Choroid plexus epithelial cell (primary cell): ENCODE measurements around the gene GJA5.

Experiments used
- DNase-seq: peaks from one replicate; pipeline ENCODE4 v3.0.0-alpha.2; 2010; ENCODE audit warnings: low read depth
- H3K4me3 ChIP-seq: 2 replicates; pipeline ENCODE4 v1.5.1; 2011; ENCODE audit warnings: low read depth, mild to moderate bottlenecking, control low read depth, low read length, moderate library complexity
- TF ChIP-seq, protein P1 (sequence below): conservative IDR thresholded peaks from 2 replicates; pipeline ENCODE4 v1.5.1; 2011; ENCODE audit warnings: low read depth, mild to moderate bottlenecking, control low read depth, inconsistent platforms, low read length, moderate library complexity

GJA5 gene

DNA sequence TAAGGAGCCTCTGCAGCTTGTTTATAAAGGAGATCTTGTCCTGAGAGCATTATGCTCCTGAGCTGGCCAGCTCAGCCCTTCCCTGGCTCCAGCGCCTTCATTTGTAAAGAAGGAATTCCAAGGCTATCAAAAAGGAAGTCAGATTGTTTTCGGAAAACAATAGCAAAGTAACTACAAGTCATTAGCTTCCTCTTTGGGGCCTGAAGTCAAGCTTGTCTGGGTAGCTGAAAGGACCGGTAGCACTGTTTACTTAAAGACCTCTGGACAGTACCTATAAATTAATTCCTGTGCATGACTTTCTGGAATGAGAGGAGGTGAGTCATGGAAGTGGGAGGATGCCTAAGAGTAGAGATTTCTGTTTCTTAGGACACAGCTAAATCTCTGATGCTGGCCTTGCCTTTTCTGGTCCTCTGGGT is 20.7 kb upstream of the GJA5 start:
- DNase-seq, result no peak
- no peak overlapping the region for H3K4me3 ChIP-seq
- TF ChIP-seq, protein P1, sequence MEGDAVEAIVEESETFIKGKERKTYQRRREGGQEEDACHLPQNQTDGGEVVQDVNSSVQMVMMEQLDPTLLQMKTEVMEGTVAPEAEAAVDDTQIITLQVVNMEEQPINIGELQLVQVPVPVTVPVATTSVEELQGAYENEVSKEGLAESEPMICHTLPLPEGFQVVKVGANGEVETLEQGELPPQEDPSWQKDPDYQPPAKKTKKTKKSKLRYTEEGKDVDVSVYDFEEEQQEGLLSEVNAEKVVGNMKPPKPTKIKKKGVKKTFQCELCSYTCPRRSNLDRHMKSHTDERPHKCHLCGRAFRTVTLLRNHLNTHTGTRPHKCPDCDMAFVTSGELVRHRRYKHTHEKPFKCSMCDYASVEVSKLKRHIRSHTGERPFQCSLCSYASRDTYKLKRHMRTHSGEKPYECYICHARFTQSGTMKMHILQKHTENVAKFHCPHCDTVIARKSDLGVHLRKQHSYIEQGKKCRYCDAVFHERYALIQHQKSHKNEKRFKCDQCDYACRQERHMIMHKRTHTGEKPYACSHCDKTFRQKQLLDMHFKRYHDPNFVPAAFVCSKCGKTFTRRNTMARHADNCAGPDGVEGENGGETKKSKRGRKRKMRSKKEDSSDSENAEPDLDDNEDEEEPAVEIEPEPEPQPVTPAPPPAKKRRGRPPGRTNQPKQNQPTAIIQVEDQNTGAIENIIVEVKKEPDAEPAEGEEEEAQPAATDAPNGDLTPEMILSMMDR, result no peak

DNA sequence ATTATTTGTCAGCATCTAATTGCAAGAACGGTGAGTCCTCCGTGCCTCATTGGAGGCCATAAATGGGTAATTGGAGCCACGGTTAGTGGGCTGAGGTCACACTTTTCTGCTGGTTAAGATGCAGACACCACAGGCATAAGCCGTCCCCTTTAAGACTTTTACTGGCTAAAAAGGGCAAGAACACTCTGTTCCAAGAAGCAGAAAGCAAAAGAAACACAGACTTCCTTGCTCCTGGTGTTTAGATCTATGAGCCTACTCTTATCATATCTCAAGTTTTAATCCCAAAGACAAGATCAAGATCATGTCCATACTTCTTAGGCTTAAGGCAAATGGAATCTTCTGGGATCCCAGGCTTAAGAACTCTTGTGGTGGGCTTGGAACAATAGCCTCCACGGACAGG is 17.3 kb upstream of the GJA5 start:
- TF ChIP-seq, protein P1, result no peak
- no peak for DNase-seq
- H3K4me3 ChIP-seq, result no peak overlapping the region

DNA sequence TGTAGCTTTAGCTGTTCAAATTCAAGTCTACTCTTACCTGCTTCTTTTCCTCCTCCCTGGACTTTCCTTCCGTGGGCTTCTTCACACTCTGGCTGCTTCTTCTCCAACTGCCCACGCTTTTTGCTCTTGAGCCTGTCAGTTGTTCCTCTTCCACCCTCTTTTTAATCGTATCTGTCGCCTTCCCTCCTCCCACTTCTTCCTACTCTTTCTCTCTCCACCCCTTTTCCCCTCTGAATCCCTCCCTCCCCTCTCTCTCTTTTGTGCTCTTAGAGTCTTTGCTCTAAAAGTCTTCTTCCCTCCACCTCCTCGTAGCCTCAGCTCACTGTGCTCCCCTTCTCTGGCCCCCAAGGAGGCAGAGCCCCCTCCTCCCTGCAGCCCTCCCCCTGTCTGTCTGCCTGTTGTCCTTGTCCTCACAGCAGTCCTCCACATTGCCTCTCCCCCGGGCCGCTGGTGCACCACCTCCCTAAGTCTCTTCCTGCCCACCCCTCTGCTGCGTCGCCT is 12.9 kb upstream of the GJA5 start:
- TF ChIP-seq, protein P1, result no peak
- H3K4me3 ChIP-seq, result no peak overlapping the region
- no peak for DNase-seq

DNA sequence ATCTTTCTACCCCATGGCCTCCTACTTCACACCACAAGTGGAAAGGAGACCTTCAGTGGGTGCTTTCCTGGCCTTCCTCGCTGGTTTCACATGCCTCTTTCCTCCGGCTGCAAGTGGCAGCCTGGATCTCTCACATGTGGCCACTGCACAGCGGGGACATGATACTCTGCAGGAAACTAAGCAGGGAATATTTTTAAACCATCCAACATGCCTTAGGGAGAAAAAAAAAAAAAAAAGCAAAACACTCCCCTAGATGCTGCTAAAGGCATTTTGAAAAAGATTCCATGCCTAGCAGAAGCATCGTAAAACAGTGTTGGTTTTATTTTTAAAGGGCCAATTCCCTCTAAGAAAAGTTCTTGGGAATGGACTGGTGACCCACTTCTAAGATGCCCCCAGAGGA is 12.2 kb upstream of the GJA5 start:
- no peak for DNase-seq
- TF ChIP-seq, protein P1, result no peak

DNA sequence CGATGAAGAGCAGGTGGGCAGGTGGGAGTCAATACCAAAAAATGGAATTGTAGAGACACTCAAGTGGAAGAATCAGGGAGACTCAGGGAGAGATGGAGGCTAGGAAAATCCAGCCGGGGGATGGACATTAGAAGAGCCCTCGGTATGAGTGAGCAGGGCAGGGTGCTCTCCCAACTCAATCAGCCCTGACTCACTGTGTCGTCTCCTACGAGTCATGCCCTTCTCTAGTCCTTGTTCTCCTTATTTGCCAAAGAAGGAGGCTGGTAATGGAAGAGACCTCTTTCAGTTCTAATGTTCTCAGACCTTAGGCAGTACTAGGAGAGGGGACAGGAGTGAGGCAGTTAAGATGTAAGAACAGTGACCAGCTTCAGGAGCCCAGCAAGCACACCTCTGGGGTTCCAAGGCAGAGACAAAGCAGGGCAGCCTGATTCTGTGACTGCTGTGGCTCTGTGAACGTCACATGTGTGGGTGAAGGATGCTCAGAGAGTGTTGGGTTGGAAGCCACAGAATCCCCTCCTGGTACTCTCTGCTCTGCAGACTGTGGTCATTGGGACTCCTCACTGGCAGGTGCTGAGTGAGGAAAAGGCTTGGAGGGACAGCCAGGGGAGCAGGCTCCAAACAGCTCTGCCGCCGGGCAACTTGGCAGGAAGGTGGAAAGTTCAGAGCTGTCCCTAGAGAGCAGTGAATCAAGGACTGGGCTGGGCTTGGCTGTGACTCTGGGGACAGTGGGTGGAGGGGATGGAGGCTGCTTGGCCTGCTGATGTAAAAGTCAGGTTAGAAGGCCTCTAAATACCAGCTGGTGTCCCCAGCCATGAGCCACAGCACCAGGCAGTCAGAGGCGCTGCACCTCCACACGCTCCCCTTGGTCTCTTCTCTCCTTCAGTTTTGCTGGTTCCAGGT is 11.1 kb upstream of the GJA5 start:
- H3K4me3 ChIP-seq, result no peak overlapping the region
- TF ChIP-seq, protein P1, result no peak
- DNase-seq, result no peak

More for the DNA sequence above, 12.2 kb upstream of the GJA5 start:
- H3K4me3 ChIP-seq, result no peak overlapping the region

DNA sequence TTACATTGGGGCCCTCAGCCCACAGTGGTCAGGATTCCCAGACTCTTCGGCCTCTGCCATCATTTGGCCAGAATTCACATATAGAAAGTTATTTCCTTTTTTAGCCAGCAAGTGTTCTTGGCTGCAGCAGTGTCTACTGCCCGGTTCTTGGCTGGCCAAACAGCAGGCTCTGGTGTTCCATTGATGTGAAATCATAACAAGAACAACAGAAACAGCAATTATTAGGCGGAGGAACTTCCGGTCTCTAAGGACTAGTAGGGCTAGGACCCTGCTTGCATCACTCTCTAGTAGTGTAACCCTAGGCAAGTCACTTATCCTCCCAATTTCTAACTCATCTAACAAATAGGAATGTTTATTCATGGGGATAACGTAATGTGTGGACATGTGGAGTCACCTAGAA is 8.7 kb upstream of the GJA5 start:
- no peak overlapping the region for H3K4me3 ChIP-seq
- TF ChIP-seq, protein P1, result no peak
- DNase-seq, result no peak

DNA sequence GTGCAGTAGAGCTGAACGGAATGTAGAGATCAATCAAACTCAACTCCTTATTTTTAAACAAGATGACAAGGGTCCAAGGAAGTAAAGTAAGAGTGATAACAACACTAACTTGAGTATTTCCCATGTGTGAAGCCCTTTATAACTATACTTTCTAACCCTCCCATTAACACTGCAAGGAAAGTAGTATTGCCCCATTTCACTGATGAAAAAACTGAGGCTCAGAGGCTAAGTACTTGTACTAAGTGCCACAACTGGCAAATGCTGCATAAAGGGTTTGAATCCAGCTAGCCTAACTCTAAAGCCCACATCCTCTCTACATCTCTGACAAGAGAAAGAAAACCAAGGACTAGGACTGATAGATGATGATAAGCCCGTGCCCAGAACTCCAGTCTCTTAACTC is 8.2 kb upstream of the GJA5 start:
- TF ChIP-seq, protein P1, result no peak
- H3K4me3 ChIP-seq, result no peak overlapping the region
- DNase-seq, result no peak
